CD14-positive monocyte (primary cell): ENCODE measurements around the gene TYMP. TPM values are rescaled to one million over a fixed set of nuclear protein-coding genes. Genes with fewer than 3 reads are reported as not detected.

ENCODE experiments used
- DNase-seq, 3 donors: peaks; one replicate each; pipeline ENCODE4 v3.0.0-alpha.2; 2011 to 2022
- H2AFZ ChIP-seq: 2 replicates; pipeline ENCODE4 v1.6.0; 2012; ENCODE audit warnings: mild to moderate bottlenecking, low read depth, low read length, inconsistent platforms; ENCODE audit not compliant: insufficient read depth, poor library complexity, severe bottlenecking
- H3K27ac ChIP-seq, 2 donors: 1 replicate in 1 of 2; 2 replicates in 1 of 2; pipeline ENCODE4 v1.5.1; 2012 to 2013; ENCODE audit warnings: low read length in 2 of 2, control low read depth in 1 of 2, inconsistent platforms in 1 of 2, low read depth in 1 of 2, mild to moderate bottlenecking in 1 of 2
- H3K27me3 ChIP-seq, 2 donors: one replicate each; pipeline versions ENCODE4 v1.6.0 to v1.6.1; 2011 to 2013; ENCODE audit warnings: low read length in 2 of 2; ENCODE audit not compliant: control insufficient read depth in 2 of 2, insufficient read depth in 2 of 2
- H3K36me3 ChIP-seq, 2 donors: replicated peaks in 1 of 2; 1 replicate in 1 of 2; 2 replicates in 1 of 2; pipeline versions ENCODE4 v1.5.1 to v1.6.1; 2012 to 2013; ENCODE audit warnings: low read length in 2 of 2, control low read depth in 1 of 2, inconsistent platforms in 1 of 2, mild to moderate bottlenecking in 1 of 2; ENCODE audit not compliant: insufficient read depth in 2 of 2, control insufficient read depth in 1 of 2
- H3K4me1 ChIP-seq, 2 donors: 1 replicate in 1 of 2; 2 replicates in 1 of 2; pipeline versions ENCODE4 v1.5.1 to v1.6.1; 2012 to 2013; ENCODE audit warnings: low read length in 2 of 2, control low read depth in 1 of 2, inconsistent platforms in 1 of 2, mild to moderate bottlenecking in 1 of 2, moderate library complexity in 1 of 2; ENCODE audit not compliant: insufficient read depth in 2 of 2, control insufficient read depth in 1 of 2
- H3K4me2 ChIP-seq: replicated peaks from 2 replicates; pipeline ENCODE3; 2012; ENCODE audit warnings: low read length, moderate library complexity, mild to moderate bottlenecking; ENCODE audit not compliant: poor library complexity, severe bottlenecking; ENCODE audit errors: extremely low read depth
- H3K4me3 ChIP-seq, 3 experiments: fragments of 200-600 bp in 1 of 3; sonication (generic) in 1 of 3; replicated peaks in 1 of 3; 1 replicate in 2 of 3; 2 replicates in 1 of 3; pipeline ENCODE4 v1.5.1; 2011 to 2013; ENCODE audit warnings: low read length in 3 of 3, mild to moderate bottlenecking in 3 of 3, control low read depth in 2 of 3, low read depth in 2 of 3, inconsistent platforms in 1 of 3, moderate library complexity in 1 of 3
- H3K79me2 ChIP-seq: 2 replicates; pipeline ENCODE4 v1.6.0; 2012; ENCODE audit warnings: mild to moderate bottlenecking, control low read depth, inconsistent platforms, low read length, moderate library complexity; ENCODE audit not compliant: insufficient read depth
- H3K9ac ChIP-seq: 2 replicates; pipeline ENCODE4 v1.6.0; 2017; ENCODE audit warnings: low read length, mild to moderate bottlenecking; ENCODE audit not compliant: insufficient read depth, poor library complexity, severe bottlenecking
- H3K9me3 ChIP-seq, 2 donors: replicated peaks in 1 of 2; 1 replicate in 1 of 2; 2 replicates in 1 of 2; pipeline versions ENCODE4 v1.5.1 to v1.6.1; 2012 to 2013; ENCODE audit warnings: low read length in 2 of 2, control low read depth in 1 of 2; ENCODE audit not compliant: control insufficient read depth in 1 of 2, insufficient read depth in 1 of 2
- H4K20me1 ChIP-seq: 2 replicates; pipeline ENCODE4 v1.6.0; 2012; ENCODE audit warnings: mild to moderate bottlenecking, low read length, control low read depth, moderate library complexity; ENCODE audit not compliant: insufficient read depth
- H3K27ac Mint-ChIP-seq, 7 donors: one replicate each; pipeline ENCODE4 v1.8.0; 2020; ENCODE audit warnings: mild to moderate bottlenecking in 7 of 7, mixed read lengths in 7 of 7, moderate library complexity in 6 of 7, inconsistent platforms in 2 of 7
- H3K27me3 Mint-ChIP-seq, 3 donors: one replicate each; pipeline ENCODE4 v1.8.0; 2021 to 2022; ENCODE audit warnings: low read depth in 3 of 3, mild to moderate bottlenecking in 3 of 3, mixed read lengths in 3 of 3, moderate library complexity in 3 of 3, inconsistent platforms in 1 of 3
- H3K36me3 Mint-ChIP-seq, 2 donors: one replicate each; pipeline ENCODE4 v1.8.0; 2020; ENCODE audit warnings: mixed read lengths in 2 of 2, inconsistent platforms in 1 of 2, mild to moderate bottlenecking in 1 of 2
- H3K4me1 Mint-ChIP-seq: one replicate; pipeline ENCODE4 v1.8.0; 2020; ENCODE audit warnings: mild to moderate bottlenecking, mixed read lengths
- H3K4me3 Mint-ChIP-seq, 2 donors: one replicate each; pipeline ENCODE4 v1.8.0; 2020; ENCODE audit warnings: mild to moderate bottlenecking in 2 of 2, mixed read lengths in 2 of 2, moderate library complexity in 1 of 2
- H3K9me3 Mint-ChIP-seq, 7 donors: one replicate each; pipeline ENCODE4 v1.8.0; 2020 to 2022; ENCODE audit warnings: mixed read lengths in 7 of 7, mild to moderate bottlenecking in 6 of 7, moderate library complexity in 6 of 7, inconsistent platforms in 2 of 7
- WGBS: methylation state at CpG from one replicate; pipeline ENCODE4 v1.1.5; 2013; ENCODE audit warnings: missing lambda C conversion rate; ENCODE audit not compliant: insufficient coverage; 5-methylcytosine and 5-hydroxymethylcytosine counted together
- intact Hi-C, 2 donors: fragments of 100-400 bp; cut with micrococcal nuclease; formaldehyde crosslinking; loops; one replicate each; pipeline versions ENCODE4 v1.15.0 to v1.15.1; 2023
- polyA plus RNA-seq, 3 donors: library from polyadenylated mRNA; depleted of rRNA in 1 of 3; unstranded in 2 of 3; stranded (reverse) in 1 of 3; fragments of 300-500 nt in 2 of 3; fragments of >200 nt in 1 of 3; fragmentation: Illumina TruSeq in 2 of 3; gene quantifications; 1 replicate in 2 of 3; 2 replicates in 1 of 3; pipeline ENCODE4 v1.2.3, GENCODE V29; 2012 to 2021
- TF ChIP-seq, protein P1 (sequence below): fragments of 200-600 bp; IDR thresholded peaks from one replicate; pipeline ENCODE4 v1.8.0; 2022; ENCODE audit warnings: antibody characterized with exemption, mild to moderate bottlenecking

TYMP gene
- polyA plus RNA-seq, 3 donors = 787 to 994 (median 955) TPM

DNA sequence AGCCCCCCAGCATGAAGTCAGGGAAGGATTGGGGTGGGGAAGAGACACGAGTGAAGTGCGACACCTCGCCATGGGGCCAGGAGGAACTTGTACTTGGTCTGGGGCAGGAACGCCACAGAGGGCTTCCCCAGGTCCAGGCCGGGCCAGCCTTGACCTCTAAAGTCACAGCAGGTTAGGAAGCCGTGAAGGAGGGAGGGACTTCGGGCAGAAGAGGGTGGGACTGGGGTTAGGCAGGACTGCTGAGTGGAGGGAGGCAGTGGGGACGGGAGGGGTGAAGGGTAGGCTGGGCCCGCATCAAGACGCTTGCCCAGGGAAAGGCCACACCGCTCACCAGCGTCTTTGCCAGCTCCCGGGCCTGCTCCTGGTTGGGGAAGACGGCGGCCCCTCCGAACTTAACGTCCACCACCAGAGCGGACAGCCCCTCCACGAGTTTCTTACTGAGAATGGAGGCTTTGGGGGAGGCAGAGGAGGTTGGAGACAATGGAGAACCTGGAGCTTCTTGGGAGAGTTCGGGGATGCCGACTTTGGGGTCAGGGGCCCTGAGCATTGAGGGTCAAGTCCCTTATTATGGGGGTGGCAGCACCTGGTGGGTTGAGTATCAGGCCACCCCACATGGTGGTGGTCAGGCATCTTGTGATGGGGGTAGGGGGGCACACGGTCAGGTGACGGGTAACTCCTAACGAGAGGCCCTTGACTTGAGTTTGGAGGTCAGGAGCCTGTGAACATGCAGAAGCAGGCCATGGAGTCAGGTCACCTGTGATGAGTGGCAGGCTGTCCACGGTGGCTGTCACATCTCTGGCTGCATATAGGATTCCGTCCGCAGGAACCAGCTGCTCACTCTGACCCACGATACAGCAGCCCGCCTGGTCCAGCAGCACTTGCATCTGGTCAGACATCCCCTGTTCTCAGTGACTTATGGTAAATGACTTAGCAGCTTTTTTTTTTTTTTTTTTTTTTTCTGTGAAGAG lies 2.7 kb downstream of the TYMP start:
- peak overlapping the region; percentile 91 to 95 for H3K4me3 Mint-ChIP-seq
- no peaks in the 10 kb centered on the region for H3K27me3 ChIP-seq
- H3K4me1 ChIP-seq = peaks cover 44 to 71% of the 10 kb centered on the region in 2 donors
- H3K27ac ChIP-seq = peak overlapping the region; percentile 100
- no peaks in the 10 kb centered on the region for H3K27me3 Mint-ChIP-seq
- no peaks in the 10 kb centered on the region for H3K9me3 Mint-ChIP-seq
- H4K20me1 ChIP-seq = peaks cover 76% of the 10 kb centered on the region
- H3K27ac Mint-ChIP-seq = peak overlapping the region; percentile 94 to 100 (median 97)
- 15% methylated on average over 27 of the region's 29 CpGs for WGBS
- DNase-seq = peak; percentile 60 to 81 (median 80)
- intact Hi-C loops = loop anchor here (2.0 to 5.0 kb wide), 5 partner anchors 18 to 95 kb away; partner anchors contain the start of genes CHKB (in 2 of the 2), NCAPH2 (in 2 of the 2) and SYCE3 (in 2 of the 2)
- H3K4me3 ChIP-seq = peak overlapping the region; percentile 72 to 99 (median 73)
- H3K9ac ChIP-seq = peak overlapping the region; percentile 100
- H3K4me2 ChIP-seq = peak overlapping the region; percentile 95
- TF ChIP-seq, protein P1, sequence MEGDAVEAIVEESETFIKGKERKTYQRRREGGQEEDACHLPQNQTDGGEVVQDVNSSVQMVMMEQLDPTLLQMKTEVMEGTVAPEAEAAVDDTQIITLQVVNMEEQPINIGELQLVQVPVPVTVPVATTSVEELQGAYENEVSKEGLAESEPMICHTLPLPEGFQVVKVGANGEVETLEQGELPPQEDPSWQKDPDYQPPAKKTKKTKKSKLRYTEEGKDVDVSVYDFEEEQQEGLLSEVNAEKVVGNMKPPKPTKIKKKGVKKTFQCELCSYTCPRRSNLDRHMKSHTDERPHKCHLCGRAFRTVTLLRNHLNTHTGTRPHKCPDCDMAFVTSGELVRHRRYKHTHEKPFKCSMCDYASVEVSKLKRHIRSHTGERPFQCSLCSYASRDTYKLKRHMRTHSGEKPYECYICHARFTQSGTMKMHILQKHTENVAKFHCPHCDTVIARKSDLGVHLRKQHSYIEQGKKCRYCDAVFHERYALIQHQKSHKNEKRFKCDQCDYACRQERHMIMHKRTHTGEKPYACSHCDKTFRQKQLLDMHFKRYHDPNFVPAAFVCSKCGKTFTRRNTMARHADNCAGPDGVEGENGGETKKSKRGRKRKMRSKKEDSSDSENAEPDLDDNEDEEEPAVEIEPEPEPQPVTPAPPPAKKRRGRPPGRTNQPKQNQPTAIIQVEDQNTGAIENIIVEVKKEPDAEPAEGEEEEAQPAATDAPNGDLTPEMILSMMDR = no peak
- peaks cover 36 to 44% of the 10 kb centered on the region in 2 donors for H3K36me3 ChIP-seq
- peaks cover 30% of the 10 kb centered on the region for H3K4me1 Mint-ChIP-seq
- peaks cover 36 to 50% of the 10 kb centered on the region in 2 donors for H3K36me3 Mint-ChIP-seq
- H3K79me2 ChIP-seq = peaks cover 76% of the 10 kb centered on the region
- no peak overlapping the region for H2AFZ ChIP-seq
- no peaks in the 10 kb centered on the region for H3K9me3 ChIP-seq

DNA sequence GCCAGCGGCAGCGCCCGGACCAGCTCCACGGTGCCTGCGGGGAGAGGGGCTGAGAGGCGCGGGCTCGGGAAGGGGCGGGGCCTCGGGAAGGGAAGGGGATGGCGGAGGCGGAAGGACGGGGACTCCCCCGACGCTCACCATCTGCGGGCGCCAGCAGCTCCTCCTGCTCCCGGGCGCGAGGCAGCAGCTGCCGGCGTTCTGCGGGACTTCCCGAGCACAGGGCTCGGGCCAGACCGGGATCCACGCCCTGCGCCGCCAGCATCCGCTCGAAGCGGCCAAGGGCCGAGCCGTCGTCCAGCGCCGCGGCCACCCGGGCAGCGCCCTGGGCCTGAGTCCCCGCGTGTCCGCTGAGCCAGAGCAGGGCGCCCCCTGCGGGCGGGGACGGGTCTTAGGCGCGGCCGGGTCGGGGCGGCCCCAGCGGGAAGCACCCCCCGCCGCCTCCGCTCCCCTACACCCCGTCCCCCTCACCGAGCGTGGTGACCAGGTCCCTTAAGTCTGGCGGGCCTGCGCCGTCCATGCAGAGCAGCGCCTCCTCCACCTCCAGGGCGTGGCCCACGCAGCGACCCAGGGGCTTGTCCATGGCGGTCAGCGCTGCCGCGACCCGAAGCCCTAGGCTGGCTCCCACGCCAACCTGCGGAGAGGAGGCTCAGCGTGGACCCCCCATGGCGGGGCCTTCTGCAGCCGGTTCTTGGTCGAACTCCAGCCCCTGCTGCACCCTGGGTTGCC lies 3.5 kb downstream of the TYMP start:
- Mint-ChIP-seq H3K9me3 (no peaks in the 10 kb centered on the region), H3K36me3 (peaks cover 36 to 57% of the 10 kb centered on the region in 2 donors), H3K4me3 (peak overlapping the region; percentile 91 to 95), H3K4me1 (peaks cover 30% of the 10 kb centered on the region), H3K27me3 (no peaks in the 10 kb centered on the region), H3K27ac (peak overlapping the region; percentile 94 to 100 (median 97))
- Histone ChIP-seq H3K27ac (peak overlapping the region; percentile 100), H2AFZ (no peak overlapping the region), H3K4me3 (peak overlapping the region; percentile 72 to 99 (median 73)), H3K79me2 (peaks cover 68% of the 10 kb centered on the region), H3K4me2 (peak overlapping the region; percentile 95), H3K4me1 (peaks cover 44 to 71% of the 10 kb centered on the region in 2 donors), H3K9ac (peak overlapping the region; percentile 100), H3K9me3 (no peaks in the 10 kb centered on the region), H4K20me1 (peaks cover 84% of the 10 kb centered on the region), H3K36me3 (peaks cover 44 to 52% of the 10 kb centered on the region in 2 donors), H3K27me3 (no peaks in the 10 kb centered on the region)
- TF ChIP-seq, protein P1 = peak; percentile 57
- intact Hi-C loops = loop anchor here (2.0 to 5.0 kb wide), 5 partner anchors 17 to 96 kb away; partner anchors contain the start of genes CHKB (in 2 of the 2), NCAPH2 (in 2 of the 2) and SYCE3 (in 2 of the 2)
- peak; percentile 66 to 82 (median 76) for DNase-seq
- WGBS = under 1% methylated on average over 66 of the region's 77 CpGs
